HL-60/S4 treated with retinoic acid at 250 ng/mL for 4 days and 3 days (cell line): Measurements from ENCODE around the gene CTNNB1.
"Not testable (repeated sequence)": the region's sequence is repeated elsewhere in the genome, so short reads cannot be mapped to it uniquely, and the experiment has no call there.

ENCODE experiments used
- in situ Hi-C: fragments of 300-500 bp; cut with MboI; formaldehyde crosslinking; loops from 2 replicates; pipeline ENCODE4 v1.7.0; 2022; ENCODE audit warnings: low sequenced_read_pairs

Gene CTNNB1

DNA sequence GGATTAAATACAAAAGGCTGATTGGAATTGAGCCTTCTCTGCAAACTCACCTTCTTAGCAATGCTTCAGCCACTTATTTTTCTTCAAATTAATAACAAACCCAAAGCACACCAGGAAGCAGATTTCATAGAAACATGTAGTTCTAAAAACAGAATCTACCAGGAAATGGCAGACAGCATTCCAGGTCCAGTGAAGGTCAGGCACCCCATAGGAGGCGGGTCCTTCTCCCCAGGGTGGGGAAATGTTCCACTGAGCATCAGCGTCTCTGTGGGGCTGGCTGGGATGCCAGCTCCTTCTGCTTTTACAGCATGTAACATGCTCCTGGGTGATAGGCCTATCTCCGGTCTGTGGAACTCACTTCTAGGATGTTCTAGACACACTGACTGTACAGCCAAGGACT, 49.2 kb downstream of the CTNNB1 start:
- in situ Hi-C loops: no loop called here

DNA sequence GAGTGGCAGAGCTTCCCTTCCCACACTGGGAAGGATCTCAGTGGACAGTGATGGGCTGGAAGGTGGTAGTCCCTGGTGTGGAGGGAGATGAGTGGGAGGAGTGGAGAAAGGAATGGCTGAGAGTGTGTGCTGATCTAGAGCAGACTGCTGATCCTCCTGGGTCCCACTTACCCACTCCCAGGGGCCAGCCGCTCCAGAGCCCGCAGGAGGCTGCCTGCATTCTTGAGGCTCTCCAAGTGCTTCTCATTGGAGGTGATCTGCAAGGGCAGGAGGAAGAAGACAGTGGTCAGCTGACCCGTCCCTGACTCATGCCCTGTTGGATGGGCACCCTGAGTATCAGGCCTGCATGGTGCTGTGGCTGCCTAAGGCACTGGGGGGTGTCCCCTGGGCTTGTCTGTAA, 50.0 kb downstream of the CTNNB1 start:
- in situ Hi-C loops: no loop called here

DNA sequence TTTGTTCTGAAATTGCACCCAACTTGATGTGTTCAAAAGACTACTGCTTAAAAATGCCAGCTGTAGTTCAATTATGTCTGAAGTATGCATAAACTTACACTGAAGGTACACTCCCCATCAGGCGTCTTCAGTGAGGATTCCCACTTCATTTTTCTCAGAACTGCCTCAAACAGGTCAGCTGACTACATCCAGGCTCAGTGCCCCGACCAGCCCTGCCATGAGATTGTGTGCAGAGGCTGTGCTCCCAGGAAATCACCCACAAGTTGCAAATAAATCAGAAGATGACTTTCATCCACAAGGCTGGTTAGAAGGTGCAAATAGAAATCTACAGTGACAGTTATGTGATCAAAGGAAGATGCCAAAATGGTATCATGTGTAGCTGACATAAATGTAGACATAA, 51.5 kb downstream of the CTNNB1 start:
- in situ Hi-C loops: no loop called here

DNA sequence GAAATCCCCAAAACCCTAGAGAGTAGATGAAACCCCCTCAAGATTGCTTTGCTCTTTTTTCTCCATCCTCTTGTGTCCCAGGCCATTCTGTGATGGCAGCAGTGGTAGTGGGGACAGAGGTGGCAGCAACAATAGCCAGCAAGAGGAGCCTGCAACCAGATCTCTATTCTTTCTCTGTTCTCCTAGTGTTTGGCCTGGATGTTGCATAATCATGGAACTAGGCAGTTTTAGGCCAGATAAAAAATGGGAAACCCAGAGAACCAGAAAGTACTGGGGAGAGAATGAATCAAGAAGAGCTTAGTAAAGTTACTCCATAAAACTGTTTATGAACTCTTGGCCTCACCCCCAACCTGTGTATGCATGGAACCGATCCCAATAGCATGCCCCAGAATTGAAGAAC, 52.3 kb downstream of the CTNNB1 start:
- in situ Hi-C loops: no loop called here

DNA sequence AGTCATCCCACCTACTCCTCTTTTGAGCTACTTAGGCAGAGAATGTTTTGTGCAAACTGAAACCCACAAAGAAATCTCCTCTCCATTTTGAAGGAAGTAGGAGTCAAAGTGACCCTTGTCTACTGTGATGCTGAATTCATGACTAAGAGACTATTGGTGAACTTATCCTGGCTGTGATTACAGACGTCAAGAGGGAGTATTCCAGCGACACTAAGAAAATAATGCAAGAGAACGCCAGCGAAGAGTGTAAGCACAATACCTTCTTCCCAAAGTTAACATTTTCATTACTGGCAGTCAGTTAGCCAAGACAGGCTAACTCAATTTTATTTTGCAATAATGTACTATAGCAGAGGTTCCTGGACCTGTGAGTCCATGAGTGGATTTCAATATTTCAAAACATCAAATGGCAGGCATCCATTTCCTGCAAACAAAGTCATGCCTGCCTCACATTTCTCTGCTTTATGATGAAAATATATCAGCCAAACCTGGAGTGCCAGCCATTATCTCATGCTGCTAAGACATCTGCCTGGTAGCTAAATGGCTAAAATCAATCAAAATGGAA, 59.0 kb downstream of the CTNNB1 start:
- in situ Hi-C loops: no loop called here

DNA sequence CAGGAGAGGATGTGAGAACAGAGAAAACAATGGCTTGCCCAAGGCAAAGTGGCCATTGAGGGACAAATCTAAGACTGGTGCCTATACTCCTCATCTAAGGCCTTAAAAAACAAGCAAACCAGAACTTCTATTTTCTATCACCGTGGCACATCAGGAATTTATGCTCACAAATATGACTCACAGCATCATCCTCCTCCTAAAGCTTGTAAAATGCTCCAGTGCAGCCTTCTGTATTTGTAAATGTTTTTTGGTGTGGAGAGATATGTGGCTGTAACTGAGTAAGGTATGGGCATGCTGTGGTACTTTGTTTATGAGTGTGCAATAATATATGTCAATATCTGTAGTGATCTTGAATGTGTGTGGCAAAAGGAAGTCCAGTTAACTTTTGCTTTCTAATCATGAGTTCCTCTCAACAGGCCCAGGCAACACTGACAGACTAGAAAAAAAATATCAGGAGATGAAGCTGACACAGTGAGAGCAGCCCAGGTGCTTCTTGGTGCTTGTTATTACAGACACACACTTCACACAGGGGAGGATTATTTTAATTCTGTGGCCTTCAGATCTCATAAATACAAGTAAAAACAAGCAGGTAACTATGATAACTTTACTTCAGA, 60.3 kb downstream of the CTNNB1 start:
- in situ Hi-C loops: no loop called here

DNA sequence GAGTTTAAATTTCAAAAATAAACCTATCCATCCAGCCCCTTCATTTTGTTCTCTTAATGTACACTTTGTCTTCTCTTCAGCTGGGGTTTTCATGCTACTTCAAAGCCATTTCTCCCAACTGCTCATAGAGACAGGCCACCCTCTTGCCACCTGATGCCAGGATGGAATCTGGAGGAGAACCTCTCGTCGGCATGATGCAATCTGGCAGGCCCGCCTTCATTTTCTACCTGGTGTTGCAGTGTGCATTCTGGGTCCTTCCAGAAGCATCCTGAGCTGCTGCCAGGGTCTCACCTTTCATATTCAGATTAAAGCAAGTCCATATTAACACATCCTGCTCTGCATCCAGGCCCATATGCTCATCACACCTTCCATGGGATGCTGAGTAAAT, 60.8 kb downstream of the CTNNB1 start:
- in situ Hi-C loops: no loop called here

DNA sequence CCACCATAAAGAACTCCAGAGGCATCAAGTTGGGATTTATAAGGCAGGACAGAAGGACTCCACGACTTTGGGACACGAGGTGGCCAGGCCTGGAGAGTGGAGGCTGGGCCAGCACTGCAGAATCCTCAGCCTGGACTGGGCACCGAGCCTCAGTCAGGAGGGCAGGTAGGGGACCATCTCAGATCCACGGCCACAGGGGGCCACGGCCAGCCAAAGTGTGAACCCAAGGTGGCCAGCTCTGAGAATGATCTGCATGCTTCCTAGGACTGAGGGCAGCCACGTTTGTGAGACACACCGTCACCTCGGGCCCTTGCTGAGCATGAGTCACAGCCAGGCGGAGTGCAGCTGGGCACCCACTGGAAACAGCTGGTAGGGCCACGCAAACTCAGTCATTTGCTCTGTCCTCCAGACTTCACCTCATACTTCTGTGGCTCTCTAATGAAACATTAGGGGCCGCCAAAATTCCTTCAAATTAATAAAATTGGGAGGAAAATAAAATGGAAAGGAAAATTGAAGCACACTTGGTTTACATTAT, 65.8 kb downstream of the CTNNB1 start:
- in situ Hi-C loops: no loop called here

DNA sequence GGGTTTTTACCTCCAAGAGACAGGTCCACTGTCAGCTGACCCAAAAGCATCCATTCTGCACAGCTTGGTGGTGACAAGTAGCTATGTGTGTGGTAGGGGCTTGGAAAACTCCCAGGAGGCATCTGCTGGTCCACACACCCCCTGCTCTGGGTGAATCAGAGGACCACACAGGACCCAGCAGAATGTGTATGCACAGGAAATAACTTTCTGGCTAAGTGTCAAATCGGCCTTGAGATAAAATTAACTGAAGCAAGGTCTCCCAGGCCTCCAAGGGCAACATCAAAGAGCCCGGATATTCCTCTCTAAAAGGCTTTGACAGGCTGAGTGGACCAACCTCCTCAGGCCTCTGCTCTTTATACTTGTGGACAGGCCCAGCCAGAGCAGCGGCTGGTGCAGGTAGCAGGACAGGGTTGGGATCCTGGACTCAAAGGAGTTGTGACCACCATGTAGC, 66.5 kb downstream of the CTNNB1 start:
- in situ Hi-C loops: no loop called here

DNA sequence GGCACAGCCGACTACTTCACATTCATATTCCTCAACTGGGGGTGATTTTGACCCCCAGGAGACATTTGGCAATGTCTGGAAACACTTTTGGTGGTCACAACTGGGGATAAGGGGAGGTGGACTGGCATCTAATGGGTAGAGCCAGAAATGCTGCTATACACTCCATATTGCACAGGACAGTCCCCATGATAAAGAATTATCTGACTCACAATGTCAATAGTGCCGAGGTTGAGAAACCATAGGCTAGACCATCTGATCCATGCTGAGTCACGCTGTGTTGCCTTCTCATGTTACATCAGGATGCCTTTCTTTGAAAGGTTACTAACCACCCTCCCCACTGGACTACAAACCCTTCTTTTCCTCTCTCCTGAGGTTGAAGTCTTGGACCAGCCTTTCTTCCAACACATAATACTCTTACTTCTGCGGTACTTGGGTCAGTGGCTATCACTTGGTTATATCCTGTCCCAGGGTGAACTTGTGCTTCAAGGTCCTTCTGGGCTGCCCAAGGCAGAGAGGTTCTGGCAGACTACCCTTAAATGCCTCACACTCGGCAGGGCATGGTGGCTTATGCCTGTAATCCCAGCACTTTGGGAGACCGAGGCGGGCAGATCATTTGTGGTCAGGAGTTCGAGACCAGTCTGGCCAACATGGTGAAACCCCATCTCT, 68.8 kb downstream of the CTNNB1 start:
- in situ Hi-C loops: no loop called here

DNA sequence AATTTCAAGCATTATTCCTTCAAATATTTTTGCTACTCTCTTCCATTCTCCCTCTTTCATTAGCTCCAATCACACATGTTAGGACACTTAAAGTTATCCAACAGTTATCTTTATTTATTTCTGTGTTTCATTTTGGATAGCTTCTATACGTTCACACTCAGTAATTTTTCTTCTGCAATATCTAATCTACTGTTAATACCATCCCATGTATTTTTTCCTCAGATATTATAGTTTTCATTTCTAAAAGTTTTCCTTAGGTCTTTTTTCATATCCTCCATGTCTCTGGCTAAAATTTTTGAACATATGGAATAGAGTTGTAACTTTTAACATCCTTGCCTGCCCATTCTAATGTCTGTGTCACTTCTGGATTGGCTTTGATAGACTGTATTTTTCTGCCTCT, 73.4 kb downstream of the CTNNB1 start:
- in situ Hi-C loops: no loop called here

DNA sequence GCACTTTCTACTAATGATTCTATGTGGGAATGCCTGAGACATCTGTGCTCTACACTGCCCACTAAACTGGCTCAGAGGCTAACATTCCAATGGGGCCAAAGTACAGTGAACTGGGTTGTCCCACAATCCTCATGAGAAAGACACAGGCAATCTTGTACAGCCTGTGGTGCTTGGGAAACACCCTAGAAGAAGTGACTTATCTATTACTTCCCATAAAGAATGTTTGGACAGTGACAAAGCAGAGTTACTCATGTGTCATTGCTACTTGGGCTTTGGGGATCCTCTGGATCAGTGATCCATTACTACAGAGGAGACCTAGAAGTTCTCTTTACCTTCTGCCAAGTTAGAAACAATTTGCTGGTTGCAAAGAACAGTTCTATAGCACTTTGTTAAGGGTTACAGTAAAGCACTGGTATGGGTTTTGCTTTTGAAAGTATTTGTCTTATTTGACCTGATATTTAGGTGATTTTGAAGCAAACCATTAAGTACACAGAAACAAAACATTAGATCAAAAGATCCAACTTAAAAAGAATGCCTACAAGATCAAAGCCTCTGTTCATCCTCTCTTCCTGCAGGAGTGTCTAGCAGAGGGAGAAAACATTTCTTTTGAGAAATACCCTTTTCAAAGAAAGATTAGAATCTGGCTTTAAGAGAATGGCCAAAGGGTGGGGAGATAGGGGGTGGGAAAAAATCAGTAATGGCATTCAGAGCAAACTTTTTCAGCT, 75.8 kb downstream of the CTNNB1 start:
- in situ Hi-C loops: no loop called here

DNA sequence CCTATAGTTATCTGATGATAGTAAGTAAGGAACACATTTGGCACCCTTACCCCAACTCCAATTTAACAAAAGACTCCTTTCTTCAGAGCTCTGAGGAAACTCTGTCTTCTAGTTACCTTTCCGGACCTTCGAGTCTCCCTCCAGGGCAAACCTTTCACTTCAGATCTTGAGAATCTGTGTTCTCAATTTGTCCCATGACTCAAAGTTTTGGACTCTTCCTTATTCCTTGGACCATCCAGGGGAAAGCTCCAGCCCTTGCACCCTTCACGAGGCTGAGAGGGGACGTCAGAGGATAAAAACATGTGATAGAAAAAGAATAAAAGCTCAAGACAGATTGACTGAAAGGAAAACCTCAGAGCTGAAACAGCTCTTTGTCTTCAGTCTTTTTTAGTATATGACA, 76.9 kb downstream of the CTNNB1 start:
- in situ Hi-C loops: no loop called here

DNA sequence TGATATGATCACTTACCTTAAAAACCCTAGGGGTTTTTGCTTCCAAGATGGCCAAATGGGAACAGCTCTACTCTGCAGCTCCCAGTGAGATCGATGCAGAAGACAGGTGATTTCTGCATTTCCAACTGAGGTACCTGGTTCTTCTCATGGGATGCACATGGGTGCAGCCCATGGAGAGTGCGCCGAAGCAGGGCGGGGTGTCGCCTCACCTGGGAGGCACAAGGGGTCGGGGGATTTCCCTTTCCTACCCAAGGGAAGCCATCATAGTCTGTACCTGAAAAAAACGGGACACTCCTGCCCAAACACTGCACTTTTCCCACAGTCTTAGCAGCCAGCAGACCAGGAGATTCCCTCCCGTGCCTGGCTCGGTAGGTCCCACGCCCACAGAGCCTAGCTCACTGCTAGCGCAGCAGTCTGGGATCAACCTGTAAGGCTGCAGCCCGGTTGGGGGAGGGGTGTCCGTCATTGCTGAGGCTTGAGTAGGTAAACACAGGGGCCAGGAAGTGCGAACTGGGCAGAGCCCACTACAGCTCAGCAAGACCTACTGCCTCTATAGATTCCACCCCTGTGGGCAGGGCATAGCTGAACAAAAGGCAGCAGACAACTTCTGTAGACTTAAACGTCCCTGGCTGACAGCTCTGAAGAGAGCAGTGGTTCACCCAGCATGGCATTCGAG, 78.6 kb downstream of the CTNNB1 start:
- in situ Hi-C loops: no loop called here

DNA sequence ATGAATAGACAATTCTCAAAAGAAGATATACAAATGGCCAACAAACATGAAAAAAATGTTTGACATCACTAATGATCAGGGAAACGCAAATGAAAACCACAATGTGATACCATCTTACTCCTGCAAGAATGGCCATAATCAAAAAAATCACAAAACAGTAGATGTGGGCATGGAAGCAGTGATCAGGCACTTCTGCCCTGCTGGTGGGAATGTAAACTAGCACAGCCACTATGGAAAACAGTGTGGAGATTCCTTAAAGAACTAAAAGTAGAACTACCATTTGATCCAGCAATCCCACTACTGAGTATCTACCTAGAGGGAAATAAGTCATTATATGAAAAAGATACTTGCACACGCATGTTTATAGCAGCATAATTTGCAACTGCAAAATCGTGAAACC, 85.6 kb downstream of the CTNNB1 start:
- in situ Hi-C loops: not testable (repeated sequence)

DNA sequence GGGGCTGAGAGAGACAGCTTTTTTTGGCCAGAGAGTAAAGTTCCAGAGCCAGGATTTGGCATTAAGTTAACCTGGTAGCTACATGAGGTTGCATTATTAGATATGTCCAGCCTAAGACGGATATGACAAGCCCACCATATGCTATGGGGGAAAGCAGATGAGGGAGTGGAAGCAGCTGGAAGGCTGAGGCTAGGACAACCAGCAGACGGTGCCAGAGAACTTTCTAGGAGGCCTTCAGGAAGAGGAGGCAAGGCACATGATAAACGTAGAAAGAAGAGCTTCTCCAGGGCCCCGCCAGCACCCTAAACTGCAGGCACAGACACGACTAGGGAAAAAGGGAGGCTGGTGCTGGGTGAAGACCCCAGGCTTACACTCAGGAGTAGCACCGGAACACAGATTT, 87.0 kb downstream of the CTNNB1 start:
- in situ Hi-C loops: no loop called here

DNA sequence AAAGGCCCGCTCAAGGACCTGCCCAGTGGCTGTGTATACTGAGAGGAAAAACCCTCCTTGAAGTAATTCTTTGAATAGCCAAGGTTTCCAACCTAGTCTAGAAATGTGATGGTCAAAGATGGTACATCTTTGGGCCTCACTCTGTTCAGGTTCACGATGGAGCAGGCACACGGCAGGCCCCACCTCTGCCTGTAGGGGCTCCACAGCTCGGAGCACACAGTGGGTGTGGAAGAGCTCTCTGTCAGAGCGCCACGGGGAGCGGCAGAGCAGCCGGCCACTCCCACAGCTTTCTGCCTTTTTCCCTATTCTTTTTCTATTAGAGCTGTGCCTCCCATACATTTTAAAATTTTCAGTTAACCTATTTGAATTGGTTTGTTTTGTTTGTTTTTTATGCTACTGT, 89.5 kb downstream of the CTNNB1 start:
- in situ Hi-C loops: no loop called here
